NB4 (cell line): ENCODE results near the gene STYK1.
A peak's percentile ranks its signal among the peaks of the same experiment; 100 is the strongest.

Source experiments
- DNase-seq: peaks from one replicate; pipeline ENCODE4 v3.0.0; 2010; ENCODE audit warnings: low read depth
- H3K4me3 ChIP-seq: one replicate; pipeline ENCODE4 v1.5.1; 2011; ENCODE audit warnings: mild to moderate bottlenecking, low read depth, low read length, moderate library complexity
- MAX ChIP-seq: IDR thresholded peaks from 2 replicates; pipeline ENCODE4 v1.6.1; 2011; ENCODE audit warnings: low read depth, low read length
- MYC ChIP-seq: IDR thresholded peaks from 2 replicates; pipeline ENCODE4 v1.6.1; 2011; ENCODE audit warnings: low read depth, low read length
- POLR2A ChIP-seq: IDR thresholded peaks from 2 replicates; pipeline ENCODE4 v1.6.1; 2011; ENCODE audit warnings: mild to moderate bottlenecking; ENCODE audit not compliant: insufficient read length; ENCODE audit errors: extremely low read depth
- TF ChIP-seq, protein P1 (sequence below): IDR thresholded peaks from one replicate; pipeline ENCODE4 v1.5.1; 2012; ENCODE audit warnings: low read depth, low read length

Gene STYK1

DNA sequence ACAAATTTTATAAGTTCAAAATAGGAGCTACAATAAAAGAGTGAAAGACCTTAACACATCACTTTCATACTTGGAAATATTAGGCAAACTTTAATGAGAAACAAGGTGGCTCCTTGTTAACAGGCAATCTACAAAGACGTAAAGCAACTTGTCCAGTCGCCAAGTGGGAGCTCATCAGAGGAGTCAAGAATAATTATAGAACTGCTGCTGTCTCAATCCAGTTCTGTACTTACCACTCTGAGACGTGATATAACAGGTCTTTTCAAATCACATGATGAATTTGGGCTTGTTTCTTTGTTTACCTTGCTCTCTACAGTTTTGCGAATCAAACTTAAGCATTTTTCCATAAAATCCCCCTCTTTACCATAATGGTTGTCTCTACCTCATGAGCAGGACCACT lies 45.6 kb upstream of the STYK1 start:
- TF ChIP-seq POLR2A (no peak), MYC (no peak), MAX (no peak)
- TF ChIP-seq, protein P1, sequence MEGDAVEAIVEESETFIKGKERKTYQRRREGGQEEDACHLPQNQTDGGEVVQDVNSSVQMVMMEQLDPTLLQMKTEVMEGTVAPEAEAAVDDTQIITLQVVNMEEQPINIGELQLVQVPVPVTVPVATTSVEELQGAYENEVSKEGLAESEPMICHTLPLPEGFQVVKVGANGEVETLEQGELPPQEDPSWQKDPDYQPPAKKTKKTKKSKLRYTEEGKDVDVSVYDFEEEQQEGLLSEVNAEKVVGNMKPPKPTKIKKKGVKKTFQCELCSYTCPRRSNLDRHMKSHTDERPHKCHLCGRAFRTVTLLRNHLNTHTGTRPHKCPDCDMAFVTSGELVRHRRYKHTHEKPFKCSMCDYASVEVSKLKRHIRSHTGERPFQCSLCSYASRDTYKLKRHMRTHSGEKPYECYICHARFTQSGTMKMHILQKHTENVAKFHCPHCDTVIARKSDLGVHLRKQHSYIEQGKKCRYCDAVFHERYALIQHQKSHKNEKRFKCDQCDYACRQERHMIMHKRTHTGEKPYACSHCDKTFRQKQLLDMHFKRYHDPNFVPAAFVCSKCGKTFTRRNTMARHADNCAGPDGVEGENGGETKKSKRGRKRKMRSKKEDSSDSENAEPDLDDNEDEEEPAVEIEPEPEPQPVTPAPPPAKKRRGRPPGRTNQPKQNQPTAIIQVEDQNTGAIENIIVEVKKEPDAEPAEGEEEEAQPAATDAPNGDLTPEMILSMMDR, result no peak
- H3K4me3 ChIP-seq, result peak overlapping the region; percentile 95
- no peak for DNase-seq

DNA sequence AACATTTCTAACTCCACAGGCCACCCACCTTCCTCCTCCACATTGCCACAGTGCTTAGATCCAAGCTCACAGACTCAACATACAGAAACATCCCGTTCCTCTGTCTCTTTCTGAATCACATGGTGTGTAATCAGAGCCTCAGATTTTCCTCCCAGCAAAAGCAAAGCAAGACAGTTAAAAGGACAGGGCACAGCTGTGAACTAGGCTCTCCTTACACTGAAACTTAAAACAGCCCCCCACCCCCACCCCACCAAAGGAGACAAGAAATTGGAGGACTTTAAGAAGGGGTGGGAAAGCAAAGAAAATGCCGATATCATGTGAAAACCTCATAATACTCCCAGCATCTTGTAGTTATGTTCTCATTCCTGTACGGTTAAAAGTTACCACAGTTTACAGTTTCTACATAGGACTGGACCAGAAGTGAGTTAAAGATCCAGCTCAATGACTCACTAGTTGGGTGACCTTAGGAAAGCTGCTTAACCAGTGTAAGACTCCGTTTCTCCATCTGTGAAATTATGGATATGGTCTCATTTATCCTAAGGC lies 44.5 kb upstream of the STYK1 start:
- DNase-seq, result no peak
- H3K4me3 ChIP-seq, result peak overlapping the region; percentile 3
- no peak for TF ChIP-seq MYC

- no peak overlapping the region for H3K4me3 ChIP-seq
- no peak for TF ChIP-seq POLR2A
- TF ChIP-seq, protein P1, result no peak
- no peak for TF ChIP-seq MAX
- TF ChIP-seq MYC, result no peak
- DNase-seq, result no peak
Measured at GRCh38 chr12:10717410-10717809, 43.6 kb upstream of the STYK1 start.

DNA sequence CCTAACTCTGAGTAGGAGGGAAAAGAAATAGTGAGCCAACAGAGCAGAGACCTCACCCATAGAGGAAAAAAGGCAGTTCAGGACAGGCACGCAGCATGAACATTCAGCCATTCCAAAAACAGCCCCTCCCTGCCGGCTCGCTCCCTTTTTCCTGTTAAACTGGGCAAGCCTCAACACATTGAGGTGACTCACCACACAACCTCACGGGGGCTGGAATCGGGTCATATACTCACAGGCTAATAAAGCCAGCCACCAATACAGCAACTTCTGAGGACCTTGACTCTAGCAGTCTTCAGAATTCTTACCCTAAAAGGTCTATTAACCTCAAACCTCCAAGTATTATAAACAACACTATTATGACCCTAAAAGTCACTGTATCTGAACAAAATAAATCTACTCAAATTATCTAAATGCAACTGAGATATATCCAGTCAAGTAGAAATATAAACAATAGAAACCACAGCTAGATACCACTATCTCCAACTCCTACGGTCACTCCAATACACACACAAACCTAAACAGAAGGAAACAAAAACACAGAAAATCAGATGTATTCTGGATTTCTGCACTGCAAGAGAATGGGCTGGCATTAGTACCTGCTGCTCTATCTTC lies 43.0 kb upstream of the STYK1 start:
- DNase-seq, result peak; percentile 6
- TF ChIP-seq POLR2A (no peak), MAX (no peak), MYC (no peak)
- TF ChIP-seq, protein P1, result no peak
- H3K4me3 ChIP-seq, result no peak overlapping the region

DNA sequence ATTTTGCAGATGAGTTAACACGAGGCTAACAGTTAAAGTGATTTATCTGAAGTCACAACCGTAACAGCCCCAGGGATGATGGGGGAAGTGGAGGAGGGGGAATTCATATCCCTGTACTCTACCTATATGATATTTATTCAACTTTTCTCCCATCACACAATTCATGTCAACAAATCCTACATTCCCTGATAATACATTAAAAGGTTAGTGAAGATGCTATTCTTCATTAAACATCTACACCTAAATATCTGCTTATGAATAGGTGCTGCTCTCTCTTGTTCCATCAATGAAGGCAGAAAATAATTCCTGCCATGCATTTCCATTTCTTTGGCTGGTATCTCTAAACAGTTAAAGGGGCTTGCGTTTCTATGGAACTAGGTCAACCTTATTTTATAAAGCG lies 42.4 kb upstream of the STYK1 start:
- no peak for DNase-seq
- H3K4me3 ChIP-seq, result no peak overlapping the region
- TF ChIP-seq POLR2A, result no peak
- TF ChIP-seq MYC, result no peak
- no peak for TF ChIP-seq MAX
- TF ChIP-seq, protein P1, result no peak

DNA sequence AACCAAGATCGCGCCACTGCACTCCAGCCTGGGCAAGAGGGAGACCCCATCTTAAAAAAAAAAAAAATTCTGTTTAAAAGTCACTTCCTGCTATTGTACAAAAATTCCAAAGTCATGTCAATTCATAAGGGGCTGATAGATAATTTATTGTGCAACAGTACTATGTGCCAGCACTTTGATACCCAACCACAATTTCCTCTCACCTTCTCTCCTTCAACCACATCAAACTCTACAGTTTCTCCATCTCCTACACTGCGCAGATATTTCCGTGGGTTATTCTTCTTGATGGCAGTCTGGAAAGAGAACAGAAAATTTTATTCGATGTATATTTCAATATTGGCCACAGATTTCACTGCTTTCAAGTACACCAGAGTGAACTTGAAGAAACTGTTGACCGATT lies 41.6 kb upstream of the STYK1 start:
- no peak overlapping the region for H3K4me3 ChIP-seq
- no peak for DNase-seq
- TF ChIP-seq POLR2A (no peak), MAX (no peak), MYC (no peak)
- TF ChIP-seq, protein P1, result no peak
